DOHH2 (cell line): ENCODE data around the gene TSPAN8.
"Not testable (repeated sequence)": the region's sequence is repeated elsewhere in the genome, so short reads cannot be mapped to it uniquely, and the experiment has no call there.

Experiments
- H3F3A ChIP-seq: fragments of 200-600 bp; sonication (generic), shearing (Covaris generic); 2 replicates; pipeline ENCODE4 v1.6.0; 2016; ENCODE audit warnings: antibody characterized with exemption, mild to moderate bottlenecking; ENCODE audit not compliant: control insufficient read depth, insufficient read depth
- H3K27ac ChIP-seq: fragments of 200-600 bp; sonication (generic); 2 replicates; pipeline ENCODE4 v1.5.1; 2014; ENCODE audit warnings: low read depth, mild to moderate bottlenecking, low read length, moderate library complexity
- H3K27me3 ChIP-seq: fragments of 200-600 bp; sonication (generic); 2 replicates; pipeline ENCODE4 v1.6.1; 2014; ENCODE audit warnings: mild to moderate bottlenecking, low read length, mixed read lengths; ENCODE audit not compliant: control insufficient read depth
- H3K36me3 ChIP-seq: fragments of 200-600 bp; sonication (generic); 2 replicates; pipeline ENCODE4 v1.6.1; 2014; ENCODE audit warnings: mild to moderate bottlenecking, low read length, moderate library complexity, mixed read lengths; ENCODE audit not compliant: control insufficient read depth
- H3K4me1 ChIP-seq: fragments of 200-600 bp; sonication (generic); 2 replicates; pipeline ENCODE4 v1.6.1; 2014; ENCODE audit warnings: mild to moderate bottlenecking, low read length, mixed read lengths; ENCODE audit not compliant: control insufficient read depth
- H3K4me2 ChIP-seq: fragments of 200-600 bp; sonication (generic); 2 replicates; pipeline ENCODE4 v1.6.0; 2014; ENCODE audit warnings: mild to moderate bottlenecking, low read length, moderate library complexity
- H3K4me3 ChIP-seq: fragments of 200-600 bp; sonication (generic); 2 replicates; pipeline ENCODE4 v1.5.1; 2014; ENCODE audit warnings: mild to moderate bottlenecking, low read length, mixed read lengths
- H3K79me2 ChIP-seq: fragments of 200-600 bp; sonication (generic); 2 replicates; pipeline ENCODE4 v1.6.1; 2014; ENCODE audit warnings: mild to moderate bottlenecking, low read length, mixed read lengths; ENCODE audit not compliant: control insufficient read depth
- H3K9me2 ChIP-seq: fragments of 200-600 bp; sonication (generic); replicated peaks from 2 replicates; pipeline ENCODE4 v1.6.1; 2014; ENCODE audit warnings: mild to moderate bottlenecking, low read length, mixed read lengths; ENCODE audit not compliant: control insufficient read depth
- H3K9me3 ChIP-seq: fragments of 200-600 bp; sonication (generic); 2 replicates; pipeline ENCODE4 v1.6.1; 2014; ENCODE audit warnings: antibody characterized with exemption, low read length, mixed read lengths; ENCODE audit not compliant: control insufficient read depth, insufficient read depth
- H4K20me1 ChIP-seq: fragments of 200-600 bp; sonication (generic); 2 replicates; pipeline ENCODE4 v1.6.0; 2014; ENCODE audit warnings: low read depth, mild to moderate bottlenecking, antibody characterized with exemption, low read length, moderate library complexity; ENCODE audit not compliant: control insufficient read depth, insufficient read depth
- EZH2phosphoT487 ChIP-seq: fragments of 200-600 bp; sonication (generic); IDR thresholded peaks from 2 replicates; pipeline ENCODE4 v1.6.1; 2017; ENCODE audit warnings: borderline replicate concordance, mild to moderate bottlenecking, antibody characterized with exemption, low read length, moderate library complexity, mixed read lengths
- TF ChIP-seq, protein P1 (sequence below): fragments of 200-600 bp; sonication (generic); IDR thresholded peaks from one replicate; pipeline ENCODE4 v1.5.1; 2014; ENCODE audit warnings: antibody characterized with exemption, mild to moderate bottlenecking, low read depth, low read length; ENCODE audit not compliant: poor library complexity, severe bottlenecking

Gene TSPAN8

DNA sequence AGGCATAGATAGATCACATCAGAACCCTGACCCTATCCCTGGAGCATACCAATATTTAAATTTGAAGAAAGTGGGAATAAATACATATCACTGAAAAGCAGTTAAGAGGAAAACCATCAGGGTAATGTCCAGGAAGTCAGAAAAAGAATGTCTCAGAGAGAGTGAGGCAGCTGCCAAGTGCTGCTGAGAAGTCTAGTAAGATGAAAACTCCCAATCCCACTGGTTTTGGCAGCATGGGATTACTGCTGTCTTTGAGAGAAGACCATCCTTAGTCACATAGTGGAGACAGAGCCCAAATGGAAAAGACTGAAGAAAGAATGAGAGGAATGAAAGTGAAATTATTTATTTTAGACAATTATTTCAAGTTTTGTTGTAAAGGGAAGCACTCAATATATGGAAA is 11.5 kb upstream of the TSPAN8 start:
- H3K4me2 ChIP-seq = no peak overlapping the region
- H3K4me3 ChIP-seq = no peak overlapping the region
- no peaks in the 10 kb centered on the region for H3K9me2 ChIP-seq
- no peaks in the 10 kb centered on the region for H3F3A ChIP-seq
- no peaks in the 10 kb centered on the region for H3K9me3 ChIP-seq
- no peak overlapping the region for H3K27ac ChIP-seq
- H3K4me1 ChIP-seq = no peaks in the 10 kb centered on the region
- H3K36me3 ChIP-seq = no peaks in the 10 kb centered on the region
- H3K79me2 ChIP-seq = no peaks in the 10 kb centered on the region
- no peak for TF ChIP-seq EZH2phosphoT487
- TF ChIP-seq, protein P1, sequence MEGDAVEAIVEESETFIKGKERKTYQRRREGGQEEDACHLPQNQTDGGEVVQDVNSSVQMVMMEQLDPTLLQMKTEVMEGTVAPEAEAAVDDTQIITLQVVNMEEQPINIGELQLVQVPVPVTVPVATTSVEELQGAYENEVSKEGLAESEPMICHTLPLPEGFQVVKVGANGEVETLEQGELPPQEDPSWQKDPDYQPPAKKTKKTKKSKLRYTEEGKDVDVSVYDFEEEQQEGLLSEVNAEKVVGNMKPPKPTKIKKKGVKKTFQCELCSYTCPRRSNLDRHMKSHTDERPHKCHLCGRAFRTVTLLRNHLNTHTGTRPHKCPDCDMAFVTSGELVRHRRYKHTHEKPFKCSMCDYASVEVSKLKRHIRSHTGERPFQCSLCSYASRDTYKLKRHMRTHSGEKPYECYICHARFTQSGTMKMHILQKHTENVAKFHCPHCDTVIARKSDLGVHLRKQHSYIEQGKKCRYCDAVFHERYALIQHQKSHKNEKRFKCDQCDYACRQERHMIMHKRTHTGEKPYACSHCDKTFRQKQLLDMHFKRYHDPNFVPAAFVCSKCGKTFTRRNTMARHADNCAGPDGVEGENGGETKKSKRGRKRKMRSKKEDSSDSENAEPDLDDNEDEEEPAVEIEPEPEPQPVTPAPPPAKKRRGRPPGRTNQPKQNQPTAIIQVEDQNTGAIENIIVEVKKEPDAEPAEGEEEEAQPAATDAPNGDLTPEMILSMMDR = no peak
- H3K27me3 ChIP-seq = no peaks in the 10 kb centered on the region
- H4K20me1 ChIP-seq = no peaks in the 10 kb centered on the region

DNA sequence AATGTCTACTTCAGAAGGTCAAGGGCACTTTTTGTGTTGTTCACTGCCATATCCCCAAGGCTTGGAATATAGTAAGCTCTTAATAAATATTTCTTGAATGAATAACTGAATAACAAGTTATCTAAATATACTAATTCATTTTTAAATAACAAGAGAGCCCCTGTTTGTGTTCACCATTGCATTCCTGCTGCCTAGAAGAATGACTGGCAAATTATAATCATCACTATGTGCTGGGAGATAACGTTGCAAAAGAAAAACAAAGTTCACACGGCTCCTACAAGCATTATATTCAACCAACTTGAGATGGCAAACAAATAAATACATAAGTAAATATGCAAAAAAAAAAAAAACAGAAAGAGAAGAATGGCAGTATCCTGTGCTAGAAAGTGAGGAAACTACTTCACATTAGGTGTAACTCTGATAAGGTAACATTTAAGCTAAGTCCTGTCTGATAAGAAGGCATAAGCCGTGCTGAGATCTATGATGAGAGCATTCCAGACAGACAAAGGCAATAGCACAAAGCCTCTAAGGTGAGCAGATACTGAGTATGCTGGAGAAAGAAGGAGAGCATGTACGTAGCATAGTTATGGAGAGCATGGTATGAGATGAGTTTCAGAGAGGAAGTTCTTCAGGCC is 9.2 kb upstream of the TSPAN8 start:
- TF ChIP-seq, protein P1 = no peak
- TF ChIP-seq EZH2phosphoT487 = no peak
- H3F3A ChIP-seq = no peaks in the 10 kb centered on the region
- no peak overlapping the region for H3K4me2 ChIP-seq
- no peak overlapping the region for H3K4me3 ChIP-seq
- H3K27me3 ChIP-seq = no peaks in the 10 kb centered on the region
- no peaks in the 10 kb centered on the region for H3K79me2 ChIP-seq
- H3K9me2 ChIP-seq = no peaks in the 10 kb centered on the region
- H3K36me3 ChIP-seq = no peaks in the 10 kb centered on the region
- H4K20me1 ChIP-seq = no peaks in the 10 kb centered on the region
- H3K4me1 ChIP-seq = no peaks in the 10 kb centered on the region
- no peaks in the 10 kb centered on the region for H3K9me3 ChIP-seq
- H3K27ac ChIP-seq = no peak overlapping the region

DNA sequence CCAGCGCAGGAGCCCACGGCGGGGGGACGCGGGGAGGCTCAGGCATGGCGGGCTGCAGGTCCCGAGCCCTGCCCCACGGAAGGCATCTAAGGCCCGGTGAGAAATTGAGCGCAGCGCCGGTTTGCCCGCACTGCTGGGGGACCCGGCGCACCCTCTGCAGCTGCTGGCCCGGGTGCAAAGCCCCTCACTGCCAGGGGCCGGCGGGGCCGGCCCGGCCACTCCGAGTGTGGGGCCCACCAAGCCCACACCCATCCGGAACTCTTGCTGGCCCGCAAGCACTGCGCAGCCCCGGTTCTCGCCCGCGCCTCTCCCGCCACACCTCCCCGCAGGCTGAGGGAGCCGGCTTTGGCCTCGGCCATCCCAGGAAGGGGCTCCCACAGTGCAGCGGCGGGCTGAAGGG is 8.5 kb upstream of the TSPAN8 start:
- no peaks in the 10 kb centered on the region for H3K36me3 ChIP-seq
- H3F3A ChIP-seq = no peaks in the 10 kb centered on the region
- no peaks in the 10 kb centered on the region for H3K4me1 ChIP-seq
- no peak overlapping the region for H3K4me3 ChIP-seq
- H3K9me3 ChIP-seq = no peaks in the 10 kb centered on the region
- H3K27me3 ChIP-seq = no peaks in the 10 kb centered on the region
- no peaks in the 10 kb centered on the region for H3K79me2 ChIP-seq
- TF ChIP-seq EZH2phosphoT487 = no peak
- TF ChIP-seq, protein P1 = no peak
- H4K20me1 ChIP-seq = no peaks in the 10 kb centered on the region
- no peaks in the 10 kb centered on the region for H3K9me2 ChIP-seq
- H3K27ac ChIP-seq = no peak overlapping the region
- H3K4me2 ChIP-seq = no peak overlapping the region

DNA sequence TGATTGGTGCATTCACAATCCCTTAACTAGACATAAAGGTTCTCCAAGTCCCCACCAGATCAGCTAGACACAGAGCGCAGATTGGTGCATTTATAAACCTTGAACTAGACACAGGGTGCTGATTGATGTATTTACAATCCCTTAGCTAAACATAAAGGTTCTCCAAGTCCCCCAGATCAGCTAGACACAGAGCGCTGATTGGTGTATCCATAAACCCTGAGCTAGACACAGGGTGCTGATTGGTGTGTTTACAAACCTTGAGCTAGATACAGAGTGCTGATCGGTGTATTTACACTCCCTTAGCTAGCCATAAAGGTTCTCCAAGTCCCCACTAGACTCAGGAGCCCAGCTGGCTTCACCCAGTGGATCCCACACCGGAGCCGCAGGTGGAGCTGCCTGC is 8.0 kb upstream of the TSPAN8 start:
- not testable (repeated sequence) for H3K27ac ChIP-seq, H3K4me1 ChIP-seq

More for the DNA sequence above, 8.0 kb upstream of the TSPAN8 start:
- not testable (repeated sequence) for H3F3A ChIP-seq, H3K4me2 ChIP-seq, H3K9me2 ChIP-seq, H3K4me3 ChIP-seq, H3K36me3 ChIP-seq, H3K9me3 ChIP-seq, H3K27me3 ChIP-seq, H4K20me1 ChIP-seq, H3K79me2 ChIP-seq
